Keratinocyte (primary cell): Measurements from ENCODE around the gene SARNP.

Experiments used
- CTCF ChIP-seq, 3 experiments: IDR thresholded peaks in 1 of 3; conservative IDR thresholded peaks in 1 of 3; optimal IDR thresholded peaks in 1 of 3; 2 replicates in 2 of 3; 3 replicates in 1 of 3; pipeline versions ENCODE3 to v1.5.1; 2011; ENCODE audit warnings: low read length in 3 of 3, mild to moderate bottlenecking in 3 of 3, moderate library complexity in 2 of 3, control low read depth in 1 of 3, inconsistent platforms in 1 of 3; ENCODE audit not compliant: insufficient read depth in 2 of 3; ENCODE audit errors: extremely low read depth in 1 of 3
- EZH2 ChIP-seq: IDR thresholded peaks from one replicate; pipeline ENCODE4 v1.6.1; 2012; ENCODE audit warnings: inconsistent platforms, mild to moderate bottlenecking, low read length, moderate library complexity

GRCh38 chr12:55861871-55862270, 44.3 kb upstream of the SARNP start:
- TF ChIP-seq CTCF (optimal IDR thresholded peaks at IDR 0.05 in 1 of 3, IDR thresholded peaks at IDR 0.05 in 1 of 3, conservative IDR thresholded peaks at IDR 0.05 in 1 of 3; ENCODE audit: extremely low read depth in 1 of 3, insufficient read depth in 2 of 3, low read length in 3 of 3) (no peak), EZH2 (no peak)
